GM06990 (cell line): ENCODE data around the gene ACP2.
A peak's percentile ranks its signal among the peaks of the same experiment; 100 is the strongest.

ENCODE experiments used
- DNase-seq: peaks from one replicate; pipeline ENCODE4 v3.0.0-alpha.2; 2011; ENCODE audit not compliant: insufficient read length; ENCODE audit errors: extremely low read depth
- H3K27me3 ChIP-seq: replicated peaks from 2 replicates; pipeline ENCODE4 v1.6.0; 2011; ENCODE audit warnings: low read length; ENCODE audit not compliant: control insufficient read depth, insufficient read depth
- H3K36me3 ChIP-seq: 2 replicates; pipeline ENCODE4 v1.5.1; 2011; ENCODE audit warnings: low read length; ENCODE audit not compliant: control insufficient read depth, insufficient read depth
- H3K4me3 ChIP-seq: replicated peaks from 2 replicates; pipeline ENCODE4 v1.5.1; 2011; ENCODE audit warnings: low read depth, mild to moderate bottlenecking, control low read depth, low read length
- TF ChIP-seq, protein P1 (sequence below): IDR thresholded peaks from 2 replicates; pipeline ENCODE4 v1.5.1; 2011; ENCODE audit warnings: low read length, control low read depth, mild to moderate bottlenecking, inconsistent platforms; ENCODE audit not compliant: insufficient read depth, poor library complexity, severe bottlenecking

Gene ACP2

DNA sequence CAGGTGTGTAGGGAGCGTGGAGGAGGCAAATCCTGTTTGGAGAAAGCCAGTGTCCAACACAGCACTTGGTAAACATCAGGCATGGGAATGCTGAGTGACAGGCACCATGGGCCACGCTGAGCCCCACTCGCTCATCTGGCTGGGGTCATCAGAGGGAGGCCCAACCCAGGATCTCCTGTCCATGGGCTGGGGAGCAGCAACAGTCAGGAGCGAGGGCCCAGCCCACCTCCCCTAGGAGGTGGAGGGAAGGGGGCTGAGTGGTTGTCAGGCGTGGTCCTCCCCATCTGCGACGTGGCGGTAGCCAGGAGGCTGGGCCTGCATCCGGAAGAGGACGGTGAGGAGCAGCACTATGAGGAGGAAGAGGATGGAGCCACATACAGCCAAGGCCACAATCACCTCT, 8.8 kb downstream of the ACP2 start:
- TF ChIP-seq, protein P1, sequence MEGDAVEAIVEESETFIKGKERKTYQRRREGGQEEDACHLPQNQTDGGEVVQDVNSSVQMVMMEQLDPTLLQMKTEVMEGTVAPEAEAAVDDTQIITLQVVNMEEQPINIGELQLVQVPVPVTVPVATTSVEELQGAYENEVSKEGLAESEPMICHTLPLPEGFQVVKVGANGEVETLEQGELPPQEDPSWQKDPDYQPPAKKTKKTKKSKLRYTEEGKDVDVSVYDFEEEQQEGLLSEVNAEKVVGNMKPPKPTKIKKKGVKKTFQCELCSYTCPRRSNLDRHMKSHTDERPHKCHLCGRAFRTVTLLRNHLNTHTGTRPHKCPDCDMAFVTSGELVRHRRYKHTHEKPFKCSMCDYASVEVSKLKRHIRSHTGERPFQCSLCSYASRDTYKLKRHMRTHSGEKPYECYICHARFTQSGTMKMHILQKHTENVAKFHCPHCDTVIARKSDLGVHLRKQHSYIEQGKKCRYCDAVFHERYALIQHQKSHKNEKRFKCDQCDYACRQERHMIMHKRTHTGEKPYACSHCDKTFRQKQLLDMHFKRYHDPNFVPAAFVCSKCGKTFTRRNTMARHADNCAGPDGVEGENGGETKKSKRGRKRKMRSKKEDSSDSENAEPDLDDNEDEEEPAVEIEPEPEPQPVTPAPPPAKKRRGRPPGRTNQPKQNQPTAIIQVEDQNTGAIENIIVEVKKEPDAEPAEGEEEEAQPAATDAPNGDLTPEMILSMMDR = no peak
- no peak for DNase-seq
- H3K4me3 ChIP-seq = no peak overlapping the region
- no peaks in the 10 kb centered on the region for H3K27me3 ChIP-seq
- peaks cover 42% of the 10 kb centered on the region for H3K36me3 ChIP-seq

DNA sequence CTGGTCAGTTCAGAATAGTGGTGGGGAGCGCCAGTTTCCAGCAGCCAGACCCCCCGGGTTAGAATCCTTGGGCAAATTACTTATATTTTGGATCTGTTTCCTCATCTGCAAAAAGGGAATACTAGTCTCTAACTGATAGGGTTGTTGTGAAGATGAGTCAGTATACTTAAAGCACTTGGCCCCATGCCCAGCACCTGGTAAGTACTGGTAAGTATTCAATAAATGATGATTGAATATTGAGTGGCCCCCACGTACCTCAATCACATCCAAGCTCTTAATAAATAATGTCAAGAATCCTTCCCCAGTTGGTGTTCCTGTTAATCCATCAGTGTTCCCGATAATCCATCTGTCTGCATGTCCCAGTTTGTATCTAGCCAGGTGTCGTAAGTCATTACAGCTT, 12.1 kb downstream of the ACP2 start:
- DNase-seq = no peak

GRCh38 chr11:47235163-47235562, 13.5 kb downstream of the ACP2 start:
- Histone ChIP-seq H3K27me3 (no peaks in the 10 kb centered on the region), H3K36me3 (peaks cover 39% of the 10 kb centered on the region), H3K4me3 (no peak overlapping the region)
- TF ChIP-seq, protein P1 = no peak
- DNase-seq = no peak

More for the DNA sequence above, 12.1 kb downstream of the ACP2 start:
- Histone ChIP-seq H3K36me3 (peaks cover 42% of the 10 kb centered on the region), H3K27me3 (no peaks in the 10 kb centered on the region), H3K4me3 (no peak overlapping the region)
- TF ChIP-seq, protein P1 = no peak

- Histone ChIP-seq H3K4me3 (no peak overlapping the region), H3K27me3 (no peaks in the 10 kb centered on the region), H3K36me3 (peaks cover 35% of the 10 kb centered on the region)
- DNase-seq = no peak
- TF ChIP-seq, protein P1 = no peak
Observed at GRCh38 chr11:47234669-47235100, 13.9 kb downstream of the ACP2 start.

DNA sequence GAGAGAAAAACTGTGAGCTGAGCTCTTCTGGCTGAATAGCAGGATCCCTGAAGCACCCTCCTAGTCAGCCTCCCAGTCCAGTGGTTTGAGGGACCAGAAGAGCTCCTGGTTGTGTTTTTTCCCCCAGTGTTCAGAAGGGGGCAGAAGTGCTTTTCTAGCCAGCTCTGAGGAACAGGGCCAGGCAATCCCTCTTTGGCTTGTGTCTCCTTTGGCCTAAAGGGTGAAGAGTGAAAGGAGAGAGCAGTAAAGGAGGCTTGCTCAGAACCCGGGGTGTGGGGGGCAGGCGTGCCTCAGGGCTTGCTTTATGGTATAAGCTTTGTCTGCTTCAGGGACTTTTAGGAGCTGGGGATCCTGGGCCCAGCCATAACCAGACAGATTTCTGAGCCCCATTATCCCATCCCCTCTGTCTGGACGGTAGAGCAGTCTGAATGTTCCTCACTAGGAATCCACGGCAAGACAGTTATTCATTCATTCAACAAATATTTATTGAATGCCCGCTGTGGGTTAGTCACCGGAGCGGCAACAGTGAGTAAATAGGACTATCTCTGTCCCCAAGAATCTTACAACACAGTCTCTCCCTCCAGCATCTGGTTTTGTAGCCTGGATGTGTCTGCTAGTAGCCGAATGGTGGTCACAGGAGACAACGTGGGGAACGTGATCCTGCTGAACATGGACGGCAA, 14.5 kb downstream of the ACP2 start:
- H3K27me3 ChIP-seq = no peaks in the 10 kb centered on the region
- H3K4me3 ChIP-seq = no peak overlapping the region
- no peak for DNase-seq
- TF ChIP-seq, protein P1 = peak; percentile 9
- H3K36me3 ChIP-seq = peaks cover 32% of the 10 kb centered on the region
